GM19035 (cell line): ENCODE results near the gene KANTR.

Experiments
- ATAC-seq: cut with Tn5 transposase; IDR thresholded peaks from one replicate; pipeline ENCODE4 v1.9.1; 2021; ENCODE audit not compliant: unreplicated experiment

The KANTR gene

GRCh38 chrX:53093748-53094581 is at the start of gene KANTR:
Gene KANTR, plus strand, starts transcription at chrX:53094142. Its CDS starts 30,131 bp downstream, at chrX:53124273.
- ATAC-seq, result peak; percentile 86

- no peak for ATAC-seq
These were observed 48.9 kb upstream of the KANTR start for GRCh38 chrX:53044995-53045394.

GRCh38 chrX:53047228-53047627 is 46.7 kb upstream of the KANTR start:
- ATAC-seq, result no peak

- ATAC-seq, result no peak
These were observed 45.5 kb upstream of the KANTR start, which contains the start of gene GPR173 for GRCh38 chrX:53048169-53049126. Gene GPR173, plus strand, starts transcription at chrX:53048789. Its CDS starts 27,833 bp downstream, at chrX:53076622.

- ATAC-seq, result no peak
These were observed 44.8 kb upstream of the KANTR start for GRCh38 chrX:53049127-53049517.

GRCh38 chrX:53050841-53051240 is 43.1 kb upstream of the KANTR start:
- no peak for ATAC-seq

GRCh38 chrX:53055244-53055849 is 38.6 kb upstream of the KANTR start:
- no peak for ATAC-seq

GRCh38 chrX:53056292-53056691 is 37.6 kb upstream of the KANTR start:
- ATAC-seq, result no peak

GRCh38 chrX:53065104-53065503 is 28.8 kb upstream of the KANTR start:
- no peak for ATAC-seq

GRCh38 chrX:53071064-53071463 is 22.9 kb upstream of the KANTR start:
- no peak for ATAC-seq

GRCh38 chrX:53071604-53072417 is 22.1 kb upstream of the KANTR start:
- peak; percentile 83 for ATAC-seq

GRCh38 chrX:53072418-53073114 is 21.4 kb upstream of the KANTR start:
- no peak for ATAC-seq

GRCh38 chrX:53073115-53073586 is 20.8 kb upstream of the KANTR start:
- no peak for ATAC-seq

GRCh38 chrX:53075011-53075410 is 18.9 kb upstream of the KANTR start:
- no peak for ATAC-seq

- no peak for ATAC-seq
These were observed 17.3 kb upstream of the KANTR start for GRCh38 chrX:53076671-53077070.

- no peak for ATAC-seq
These were observed 16.4 kb upstream of the KANTR start for GRCh38 chrX:53077207-53078197.

- no peak for ATAC-seq
These were observed 15.0 kb upstream of the KANTR start for GRCh38 chrX:53078943-53079342.
